K562 (cell line): Measurements from ENCODE around the gene SS18L1. TPM values are rescaled to one million over a fixed set of nuclear protein-coding genes. Genes with fewer than 3 reads are reported as not detected.

Source experiments
- ATAC-seq: fragments of 200-7000 bp; cut with Tn5 transposase; 3 replicates; pipeline ENCODE4 v1.9.1; 2020; ENCODE audit warnings: moderate library complexity
- BruUV-seq: library from RNA; stranded (reverse); fragments of 400-500 nt; replicated peaks from 2 replicates; lab custom pipeline; 2021; lab: Mats Ljungman, UMichigan
- CTCF ChIA-PET: fragments of 300-600 bp; formaldehyde crosslinking; extraction: SDS; loops from one replicate; lab custom pipeline; 2021; ENCODE audit warnings: low intra/inter-chr PET ratio; lab: Yijun Ruan, JAX
- POLR2A ChIA-PET: fragments of 300-600, 350-650 bp; sonication (Branson Sonifier 250); formaldehyde crosslinking; extraction: SDS; loops from one replicate; lab custom pipeline; 2021; ENCODE audit warnings: antibody characterized with exemption, inconsistent platforms; lab: Yijun Ruan, JAX
- DNase-seq, 4 experiments: peaks; one replicate each; pipeline versions ENCODE4 v3.0.0 to v3.0.0-alpha.2; 2011 to 2018; ENCODE audit warnings: low spot score in 3 of 4, mixed read lengths in 3 of 4; ENCODE audit errors: extremely low read depth in 1 of 4
- FAIRE-seq: peaks from 2 replicates; lab custom pipeline; 2011; peaks lifted over from hg19 to GRCh38; lab: Jason Lieb, UNC
- H2AFZ ChIP-seq: 2 replicates; pipeline ENCODE4 v1.6.0; 2011; ENCODE audit warnings: low read depth, low read length, control low read depth, inconsistent platforms
- H3K27ac ChIP-seq: fragments of 200-600 bp; 3 replicates; pipeline ENCODE4 v1.8.0; 2011; ENCODE audit warnings: low read depth, mild to moderate bottlenecking, control low read depth, inconsistent platforms, low read length, moderate library complexity, mixed read lengths; ENCODE audit errors: extremely low read depth
- H3K27me3 ChIP-seq, 2 experiments: fragments of 300-600 bp in 1 of 2; 2 replicates in 1 of 2; 3 replicates in 1 of 2; pipeline versions ENCODE4 v1.6.0 to v1.8.0; 2011; ENCODE audit warnings: inconsistent platforms in 2 of 2, low read length in 2 of 2, mild to moderate bottlenecking in 1 of 2, mixed read lengths in 1 of 2, moderate library complexity in 1 of 2; ENCODE audit not compliant: control insufficient read depth in 2 of 2, insufficient read depth in 2 of 2
- H3K36me3 ChIP-seq: fragments of 300-600 bp; 3 replicates; pipeline ENCODE4 v1.8.0; 2011; ENCODE audit warnings: mild to moderate bottlenecking, low read length, inconsistent platforms; ENCODE audit not compliant: control insufficient read depth, insufficient read depth
- H3K4me1 ChIP-seq, 2 experiments: fragments of 200-600 bp in 1 of 2; replicated peaks in 1 of 2; 2 replicates in 1 of 2; 3 replicates in 1 of 2; pipeline versions ENCODE4 v1.5.1 to v1.8.0; 2011; ENCODE audit warnings: inconsistent platforms in 2 of 2, low read length in 2 of 2, mild to moderate bottlenecking in 1 of 2, mixed read lengths in 1 of 2, moderate library complexity in 1 of 2; ENCODE audit not compliant: control insufficient read depth in 2 of 2, insufficient read depth in 2 of 2
- H3K4me2 ChIP-seq: 2 replicates; pipeline ENCODE4 v1.6.1; 2011; ENCODE audit warnings: low read length, control low read depth, inconsistent platforms, mixed read lengths; ENCODE audit not compliant: insufficient read depth
- H3K4me3 ChIP-seq: fragments of 200-600 bp; sonication (generic), shearing (Covaris generic); 2 replicates; pipeline ENCODE4 v1.5.1; 2016; ENCODE audit warnings: control low read depth, inconsistent platforms
- H3K79me2 ChIP-seq: fragments of 200-600 bp; 3 replicates; pipeline ENCODE4 v1.8.0; 2011; ENCODE audit warnings: low read length, inconsistent platforms; ENCODE audit not compliant: control insufficient read depth, insufficient read depth
- H3K9ac ChIP-seq, 2 experiments: 2 replicates each; pipeline versions ENCODE4 v1.6.0 to v1.6.1; 2011; ENCODE audit warnings: low read depth in 2 of 2, low read length in 2 of 2, control low read depth in 1 of 2, inconsistent platforms in 1 of 2, mild to moderate bottlenecking in 1 of 2, mixed read lengths in 1 of 2; ENCODE audit not compliant: insufficient read depth in 1 of 2
- H3K9me1 ChIP-seq: one replicate; pipeline ENCODE4 v1.6.0; 2011; ENCODE audit warnings: inconsistent platforms, mild to moderate bottlenecking, low read length, moderate library complexity; ENCODE audit not compliant: control insufficient read depth, insufficient read depth
- H3K9me3 ChIP-seq: replicated peaks from 2 replicates; pipeline ENCODE4 v1.5.1; 2011; ENCODE audit warnings: low read depth, low read length, inconsistent platforms; ENCODE audit not compliant: control insufficient read depth, insufficient read depth
- H4K20me1 ChIP-seq: replicated peaks from 2 replicates; pipeline ENCODE4 v1.6.1; 2011; ENCODE audit warnings: low read length, inconsistent platforms, mixed read lengths; ENCODE audit not compliant: control insufficient read depth, insufficient read depth
- CTCF ChIP-seq, 3 experiments: IDR thresholded peaks in 2 of 3; conservative IDR thresholded peaks in 1 of 3; 2 replicates each; pipeline ENCODE4 v1.5.1; 2011 to 2012; ENCODE audit warnings: low read length in 3 of 3, mild to moderate bottlenecking in 3 of 3, control low read depth in 2 of 3, improper control_type of control experiment in 1 of 3, inconsistent platforms in 1 of 3, low read depth in 1 of 3, mixed read lengths in 1 of 3, moderate library complexity in 1 of 3; ENCODE audit not compliant: insufficient read depth in 2 of 3
- MYNN ChIP-seq, 2 experiments: sonication (generic); formaldehyde crosslinking in 1 of 2; IDR thresholded peaks; 2 replicates each; pipeline versions ENCODE4 v1.5.0 to v1.6.1; 2016 to 2020; ENCODE audit warnings: antibody characterized with exemption in 1 of 2, missing genetic modification reagents in 1 of 2
- POLR2G ChIP-seq: fragments of 200-400 bp; formaldehyde crosslinking; IDR thresholded peaks from 2 replicates; pipeline ENCODE4 v1.6.1; 2017; ENCODE audit warnings: low read depth, mild to moderate bottlenecking, antibody characterized with exemption, low read length, moderate library complexity
- TSHZ1 ChIP-seq: fragments of 250-450 bp; sonication (Bioruptor Pico); IDR thresholded peaks from 2 replicates; pipeline ENCODE4 v1.4.0; 2020; ENCODE audit warnings: mild to moderate bottlenecking, moderate library complexity
- ZNF23 ChIP-seq: fragments of 250-450 bp; sonication (Bioruptor Pico); IDR thresholded peaks from 2 replicates; pipeline ENCODE4 v1.4.0; 2020; ENCODE audit warnings: mild to moderate bottlenecking
- ZNF239 ChIP-seq: fragments of 250-450 bp; sonication (Bioruptor Pico); IDR thresholded peaks from 2 replicates; pipeline ENCODE4 v1.4.0; 2020; ENCODE audit warnings: mild to moderate bottlenecking
- WGBS: fragments of 100-300 bp; shearing (Covaris generic); methylation state at CpG from one replicate; pipeline ENCODE4 v1.1.6; 2016; ENCODE audit warnings: low coverage, mixed read lengths; ENCODE audit not compliant: insufficient coverage; ENCODE audit errors: missing lambda C conversion rate; 5-methylcytosine and 5-hydroxymethylcytosine counted together
- in situ Hi-C: fragments of 300-500 bp; cut with MboI; formaldehyde crosslinking; loops from 4 replicates; pipeline ENCODE4 v1.15.0; 2018; ENCODE audit warnings: inconsistent platforms, mixed read lengths
- intact Hi-C: fragments of 100-400 bp; cut with micrococcal nuclease; formaldehyde crosslinking; loops from 2 replicates; pipeline ENCODE4 v1.14.2; 2022
- polyA plus RNA-seq, 8 experiments: library from polyadenylated mRNA; depleted of rRNA in 4 of 8; stranded (reverse) in 5 of 8; unstranded in 3 of 8; fragments of >200 nt; fragmentation: Nextera tagmentation in 2 of 8; fragmentation: Illumina TruSeq in 1 of 8; extraction: Ambion mirVana in 2 of 8; extraction: Trizol in 1 of 8; gene quantifications; 2 replicates each; pipeline versions ENCODE4 v1.2.1 to v1.2.3, GENCODE V29; 2011 to 2014; ENCODE audit warnings: inconsistent platforms in 1 of 8, missing spikeins in 1 of 8
- total RNA-seq, 7 experiments: library from RNA; depleted of rRNA in 6 of 7; stranded (reverse); fragments of >200 nt in 6 of 7; fragmentation: Illumina TruSeq in 2 of 7; extraction: Trizol in 2 of 7; gene quantifications; 2 replicates each; pipeline versions ENCODE4 v1.2.1 to v1.2.3, GENCODE V29; 2011 to 2021; ENCODE audit warnings: low replicate concordance in 1 of 7

The SS18L1 gene
- total and polyA plus RNA-seq, 9 of the 15 experiments (the other 6 are each of a cell fraction or from before 2014, with no cell fraction given): 2.7 to 28.3 (median 15.1) TPM

- TF ChIP-seq TSHZ1 (CRISPR knock-in tag): no peak
Observed at GRCh38 chr20:62136283-62137091, 7.1 kb upstream of the SS18L1 start (continued).

GRCh38 chr20:62137092-62137384, 6.5 kb upstream of the SS18L1 start:
- in situ Hi-C loops: loop anchor here (5.0 kb wide), 1 partner anchor 115 kb away; no protein-coding TSS in a partner anchor
- Histone ChIP-seq H3K27ac (no peak overlapping the region), H2AFZ (no peak overlapping the region), H3K27me3 (no peaks in the 10 kb centered on the region), H3K9me3 (no peaks in the 10 kb centered on the region), H3K9ac (no peak overlapping the region), H3K4me1 (peaks cover 11% of the 10 kb centered on the region in 2 experiments; a peak in 4 of 5 replicates), H3K79me2 (peaks cover 34% of the 10 kb centered on the region), H3K4me3 (no peak overlapping the region), H3K4me2 (no peak overlapping the region), H4K20me1 (peaks cover 38% of the 10 kb centered on the region), H3K36me3 (peaks cover 99% of the 10 kb centered on the region), H3K9me1 (no peaks in the 10 kb centered on the region)
- TF ChIP-seq CTCF (IDR thresholded peaks at IDR 0.05 in 2 of 3, conservative IDR thresholded peaks at IDR 0.05 in 1 of 3; ENCODE audit: insufficient read depth in 2 of 3, low read depth in 1 of 3, low read length in 3 of 3) (0 out of 6 replicates have a peak, but pooled peaks of 1 of the 3 experiments have one; percentile 15), ZNF23 (CRISPR knock-in tag) (no peak), TSHZ1 (CRISPR knock-in tag) (no peak), POLR2G (0 out of 2 replicates have a peak, but pooled peaks have one; percentile 7), ZNF239 (CRISPR knock-in tag) (no peak), MYNN (IDR thresholded peaks at IDR 0.05) (0 out of 2 replicates have a peak, but pooled peaks have one; percentile 2), MYNN (CRISPR knock-in tag; IDR thresholded peaks at IDR 0.05) (no peak)
- FAIRE-seq (no peak), DNase-seq (no peak), ATAC-seq (no peak)
- ChIA-PET CTCF (interaction anchor here (1.8 kb wide), 1 partner anchor 126 kb away, joined by 13 read pairs; no protein-coding TSS in a partner anchor), POLR2A (interaction anchor here (1.0 to 7.8 kb wide), 4 partner anchors 12 to 105 kb away, joined by 4 to 78 read pairs (median 4); partner anchors contain the start of genes LSM14B and TAF4)
- BruUV-seq: no TSS peak
- WGBS: 87% methylated on average over 6 of the region's 6 CpGs
- intact Hi-C loops: no loop called here
